PC-9 (cell line): Measurements from ENCODE around the gene PDIA4. TPM values are rescaled to one million over a fixed set of nuclear protein-coding genes. Genes with fewer than 3 reads are reported as not detected.

Experiments used
- BruUV-seq: library from RNA; stranded (reverse); fragments of 400-500 nt; replicated peaks from 2 replicates; lab custom pipeline; 2021; lab: Mats Ljungman, UMichigan
- CTCF ChIA-PET: fragments of 300-600 bp; sonication (Branson Sonifier 250); formaldehyde crosslinking; loops from one replicate; lab custom pipeline; 2022; ENCODE audit warnings: antibody characterized with exemption; lab: Charles Lee
- POLR2A ChIA-PET: fragments of 300-600 bp; sonication (Branson Sonifier 250); formaldehyde crosslinking; loops from one replicate; lab custom pipeline; 2022; ENCODE audit warnings: antibody characterized with exemption; ENCODE audit not compliant: unreplicated experiment; lab: Charles Lee
- DNase-seq, 2 experiments: peaks; one replicate each; pipeline versions ENCODE4 v3.0.0 to v3.0.0-alpha.2; 2015 to 2022; ENCODE audit warnings: mixed read lengths in 1 of 2
- H2AFZ ChIP-seq: fragments of 200-600 bp; sonication (generic); 2 replicates; pipeline ENCODE4 v1.8.1; 2017; ENCODE audit warnings: antibody characterized with exemption
- H3F3A ChIP-seq: fragments of 200-600 bp; sonication (generic); 2 replicates; pipeline ENCODE4 v1.8.1; 2017; ENCODE audit warnings: antibody characterized with exemption, mild to moderate bottlenecking, low read depth; ENCODE audit not compliant: insufficient read depth
- H3K27ac ChIP-seq: fragments of 200-600 bp; sonication (generic); 2 replicates; pipeline ENCODE4 v1.6.1; 2016; ENCODE audit warnings: mixed run types
- H3K27me3 ChIP-seq: fragments of 200-600 bp; sonication (generic); 2 replicates; pipeline ENCODE4 v1.6.1; 2016; ENCODE audit warnings: low read depth, mixed run types; ENCODE audit not compliant: insufficient read depth
- H3K36me3 ChIP-seq: fragments of 200-600 bp; sonication (generic); 2 replicates; pipeline ENCODE4 v1.6.1; 2016; ENCODE audit warnings: low read depth, mixed run types
- H3K4me1 ChIP-seq: fragments of 200-600 bp; sonication (generic); replicated peaks from 2 replicates; pipeline ENCODE4 v1.6.1; 2016; ENCODE audit warnings: mixed run types; ENCODE audit not compliant: insufficient read depth
- H3K4me2 ChIP-seq: fragments of 200-600 bp; sonication (generic); 2 replicates; pipeline ENCODE4 v1.6.1; 2017; ENCODE audit warnings: mixed run types
- H3K4me3 ChIP-seq: fragments of 200-600 bp; sonication (generic); 2 replicates; pipeline ENCODE4 v1.6.1; 2016; ENCODE audit warnings: mixed run types
- H3K79me2 ChIP-seq: fragments of 200-600 bp; sonication (generic); 2 replicates; pipeline ENCODE4 v1.6.1; 2017; ENCODE audit warnings: low read depth, mixed run types
- H3K9me2 ChIP-seq: fragments of 200-600 bp; sonication (generic); 2 replicates; pipeline ENCODE4 v1.8.1; 2017; ENCODE audit warnings: mild to moderate bottlenecking; ENCODE audit not compliant: insufficient read depth
- H3K9me3 ChIP-seq: fragments of 200-600 bp; sonication (generic); 2 replicates; pipeline ENCODE4 v1.8.1; 2016; ENCODE audit warnings: low read depth; ENCODE audit not compliant: insufficient read depth
- H4K20me1 ChIP-seq: fragments of 200-600 bp; sonication (generic); 2 replicates; pipeline ENCODE4 v1.8.1; 2017; ENCODE audit not compliant: insufficient read depth
- EZH2 ChIP-seq: fragments of 200-600 bp; sonication (generic); IDR thresholded peaks from 2 replicates; pipeline ENCODE4 v1.8.0; 2017; ENCODE audit warnings: antibody characterized with exemption, low read depth
- intact Hi-C: fragments of 100-400 bp; cut with micrococcal nuclease; formaldehyde crosslinking; loops from one replicate; pipeline ENCODE4 v1.10.0; 2022; ENCODE audit not compliant: unreplicated experiment
- total RNA-seq: library from RNA; stranded (reverse); gene quantifications from 2 replicates; pipeline ENCODE4 v1.2.3, GENCODE V29; 2021
- TF ChIP-seq, protein P1 (sequence below): fragments of 200-600 bp; sonication (generic); conservative IDR thresholded peaks from 2 replicates; pipeline ENCODE4 v1.6.1; 2017; ENCODE audit warnings: mixed run types, antibody characterized with exemption, mild to moderate bottlenecking, moderate library complexity

Gene PDIA4
- total RNA-seq, 1 experiment from 2014 or later: 221 TPM

GRCh38 chr7:148962823-148963582, 65.3 kb downstream of the PDIA4 start:
- Histone ChIP-seq H3K4me2 (peak overlapping the region; percentile 67), H3K9me3 (no peaks in the 10 kb centered on the region), H3K27ac (no peak overlapping the region), H3F3A (peaks cover 28% of the 10 kb centered on the region; the same call in 1 of the 2 replicates), H3K9me2 (no peaks in the 10 kb centered on the region), H3K4me3 (peak overlapping the region; percentile 56), H3K79me2 (no peaks in the 10 kb centered on the region), H3K4me1 (no peaks in the 10 kb centered on the region), H3K36me3 (no peaks in the 10 kb centered on the region), H4K20me1 (no peaks in the 10 kb centered on the region), H2AFZ (peak overlapping the region; percentile 80), H3K27me3 (no peaks in the 10 kb centered on the region)
- intact Hi-C loops: loop anchor here (1.0 to 10.0 kb wide), 8 partner anchors 22 to 782 kb away; partner anchors contain the start of genes CUL1 and ZNF746
- peak; percentile 47 to 62 for DNase-seq
- TF ChIP-seq EZH2: no peak
- TF ChIP-seq, protein P1, sequence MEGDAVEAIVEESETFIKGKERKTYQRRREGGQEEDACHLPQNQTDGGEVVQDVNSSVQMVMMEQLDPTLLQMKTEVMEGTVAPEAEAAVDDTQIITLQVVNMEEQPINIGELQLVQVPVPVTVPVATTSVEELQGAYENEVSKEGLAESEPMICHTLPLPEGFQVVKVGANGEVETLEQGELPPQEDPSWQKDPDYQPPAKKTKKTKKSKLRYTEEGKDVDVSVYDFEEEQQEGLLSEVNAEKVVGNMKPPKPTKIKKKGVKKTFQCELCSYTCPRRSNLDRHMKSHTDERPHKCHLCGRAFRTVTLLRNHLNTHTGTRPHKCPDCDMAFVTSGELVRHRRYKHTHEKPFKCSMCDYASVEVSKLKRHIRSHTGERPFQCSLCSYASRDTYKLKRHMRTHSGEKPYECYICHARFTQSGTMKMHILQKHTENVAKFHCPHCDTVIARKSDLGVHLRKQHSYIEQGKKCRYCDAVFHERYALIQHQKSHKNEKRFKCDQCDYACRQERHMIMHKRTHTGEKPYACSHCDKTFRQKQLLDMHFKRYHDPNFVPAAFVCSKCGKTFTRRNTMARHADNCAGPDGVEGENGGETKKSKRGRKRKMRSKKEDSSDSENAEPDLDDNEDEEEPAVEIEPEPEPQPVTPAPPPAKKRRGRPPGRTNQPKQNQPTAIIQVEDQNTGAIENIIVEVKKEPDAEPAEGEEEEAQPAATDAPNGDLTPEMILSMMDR: peak; percentile 85
- ChIA-PET POLR2A (interaction anchor here (0.6 to 0.7 kb wide), 2 partner anchors 234 to 398 kb away, joined by 3 read pairs; no protein-coding TSS in a partner anchor), CTCF (interaction anchor here (0.5 to 1.2 kb wide), 16 partner anchors 10 to 1413 kb away, joined by 3 to 8 read pairs (median 4); no protein-coding TSS in a partner anchor)
- BruUV-seq: no TSS peak

DNA sequence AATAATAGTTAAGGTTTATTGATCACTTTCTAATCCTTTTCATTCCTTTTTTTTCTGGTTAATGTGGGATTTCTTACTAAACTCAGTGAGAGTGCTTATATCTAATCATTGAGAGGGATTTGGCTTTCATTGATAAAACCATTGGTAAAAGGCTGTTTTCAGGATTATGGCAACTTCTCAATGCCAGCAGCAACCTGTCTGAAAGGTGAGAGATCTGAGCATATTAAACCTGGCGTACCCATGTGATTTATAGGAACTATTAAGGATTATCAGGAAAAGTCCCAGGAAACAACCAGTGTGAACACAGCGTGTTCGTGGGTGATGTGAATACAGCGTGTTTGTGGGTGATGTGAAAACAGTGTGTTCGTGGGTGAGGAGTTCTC, 65.9 kb downstream of the PDIA4 start:
- H3K9me3 ChIP-seq: no peaks in the 10 kb centered on the region
- H3K4me2 ChIP-seq: peak overlapping the region; percentile 67
- no peak for DNase-seq
- H4K20me1 ChIP-seq: no peaks in the 10 kb centered on the region
- H3K27me3 ChIP-seq: no peaks in the 10 kb centered on the region
- intact Hi-C loops: loop anchor here (1.0 to 10.0 kb wide), 6 partner anchors 80 to 782 kb away; partner anchors contain the start of genes CUL1 and ZNF746
- TF ChIP-seq, protein P1: no peak
- no peak for TF ChIP-seq EZH2
- H3K36me3 ChIP-seq: no peaks in the 10 kb centered on the region
- H3K9me2 ChIP-seq: no peaks in the 10 kb centered on the region
- no peaks in the 10 kb centered on the region for H3K4me1 ChIP-seq
- H3F3A ChIP-seq: peaks cover 28% of the 10 kb centered on the region; the same call in 1 of the 2 replicates
- POLR2A ChIA-PET: interaction anchor here (0.7 kb wide), 1 partner anchor 398 kb away, joined by 3 read pairs; no protein-coding TSS in a partner anchor
- CTCF ChIA-PET: interaction anchor here (0.5 to 1.2 kb wide), 12 partner anchors 9 to 457 kb away, joined by 3 to 8 read pairs (median 4); no protein-coding TSS in a partner anchor
- H3K79me2 ChIP-seq: no peaks in the 10 kb centered on the region
- peak overlapping the region; percentile 80 for H2AFZ ChIP-seq
- peak overlapping the region; percentile 56 for H3K4me3 ChIP-seq
- no peak overlapping the region for H3K27ac ChIP-seq
- no TSS peak for BruUV-seq

DNA sequence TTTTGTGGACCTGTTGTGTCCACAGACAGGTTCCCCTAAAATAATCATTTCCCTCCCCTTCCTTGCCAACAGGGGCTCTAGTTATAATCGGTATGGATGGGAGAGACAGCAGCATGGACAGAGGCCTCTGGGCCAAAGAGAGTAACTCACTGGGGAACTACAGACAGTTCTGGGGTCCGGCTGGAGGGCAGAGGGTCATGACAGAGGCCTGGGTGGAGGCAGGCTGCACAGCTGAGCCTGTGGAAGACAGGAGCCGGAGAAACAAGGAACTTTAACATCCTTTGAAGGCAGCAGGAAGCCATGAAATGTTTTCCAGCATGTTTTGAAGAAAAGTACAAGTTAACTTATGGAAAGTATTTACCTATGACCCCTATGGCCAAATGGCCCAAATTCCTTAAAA, 68.6 kb downstream of the PDIA4 start:
- Histone ChIP-seq H3F3A (peaks cover 9% of the 10 kb centered on the region; the same call in 1 of the 2 replicates), H3K4me3 (no peak overlapping the region), H3K36me3 (no peaks in the 10 kb centered on the region), H3K4me2 (no peak overlapping the region), H2AFZ (no peak overlapping the region), H3K9me2 (no peaks in the 10 kb centered on the region), H3K4me1 (no peaks in the 10 kb centered on the region), H4K20me1 (no peaks in the 10 kb centered on the region), H3K9me3 (no peaks in the 10 kb centered on the region), H3K27ac (no peak overlapping the region), H3K79me2 (no peaks in the 10 kb centered on the region), H3K27me3 (no peaks in the 10 kb centered on the region)
- ChIA-PET CTCF (no interaction called here), POLR2A (no interaction called here)
- TF ChIP-seq, protein P1: no peak
- TF ChIP-seq EZH2: no peak
- intact Hi-C loops: loop anchor here (5.0 to 10.0 kb wide), 3 partner anchors 262 to 785 kb away; partner anchors contain the start of genes CUL1 and ZNF746
- no peak for DNase-seq
- BruUV-seq: no TSS peak
